DOHH2 (cell line): ENCODE data around the gene FIBCD1.

Experiments
- CTCF ChIP-seq: fragments of 200-600 bp; sonication (generic); IDR thresholded peaks from one replicate; pipeline ENCODE4 v1.5.1; 2014; ENCODE audit warnings: antibody characterized with exemption, mild to moderate bottlenecking, low read depth, low read length; ENCODE audit not compliant: poor library complexity, severe bottlenecking
- EZH2phosphoT487 ChIP-seq: fragments of 200-600 bp; sonication (generic); IDR thresholded peaks from 2 replicates; pipeline ENCODE4 v1.6.1; 2017; ENCODE audit warnings: borderline replicate concordance, mild to moderate bottlenecking, antibody characterized with exemption, low read length, moderate library complexity, mixed read lengths

GRCh38 chr9:130973686-130974281, 34.7 kb upstream of the FIBCD1 start:
- TF ChIP-seq EZH2phosphoT487, result no peak
- TF ChIP-seq CTCF, result no peak
